Measurements from ENCODE around the gene CPSF4L.

The CPSF4L gene

GRCh38 chr17:73198930-73199260, 62.8 kb downstream of the CPSF4L start:
- TF ChIP-seq SPI1 (IDR thresholded peaks at IDR 0.05; ENCODE audit: borderline replicate concordance, low read depth), result no peak
- no peak for TF ChIP-seq REST (IDR thresholded peaks at IDR 0.05; ENCODE audit: insufficient replicate concordance, low read depth)
- TF ChIP-seq CTCF (IDR thresholded peaks at IDR 0.05; ENCODE audit: insufficient read depth, low read length), result no peak
- TF ChIP-seq GABPA (IDR thresholded peaks at IDR 0.05; ENCODE audit: low read depth), result no peak
- TF ChIP-seq POLR2AphosphoS5 (IDR thresholded peaks at IDR 0.05; ENCODE audit: low read depth), result no peak
- DNase-seq (ENCODE audit: low read depth in 1 of 2, low spot score in 1 of 2), result no peak
- Histone ChIP-seq H3K4me3 (replicated peaks; ENCODE audit: insufficient read depth, low read length) (no peak overlapping the region), H3K27me3 (ENCODE audit: insufficient read depth, poor library complexity, severe bottlenecking) (no peaks in the 10 kb centered on the region), H3K27ac (replicated peaks) (no peak overlapping the region)

Measured in HL-60 (cell line).